Fibroblast of skin of right quadriceps (primary cell): ENCODE results near the gene EPHA8.
A peak's percentile ranks its signal among the peaks of the same experiment; 100 is the strongest.

Source experiments
- DNase-seq: peaks from one replicate; pipeline ENCODE4 v3.0.0-alpha.2; 2013

EPHA8 gene

DNA sequence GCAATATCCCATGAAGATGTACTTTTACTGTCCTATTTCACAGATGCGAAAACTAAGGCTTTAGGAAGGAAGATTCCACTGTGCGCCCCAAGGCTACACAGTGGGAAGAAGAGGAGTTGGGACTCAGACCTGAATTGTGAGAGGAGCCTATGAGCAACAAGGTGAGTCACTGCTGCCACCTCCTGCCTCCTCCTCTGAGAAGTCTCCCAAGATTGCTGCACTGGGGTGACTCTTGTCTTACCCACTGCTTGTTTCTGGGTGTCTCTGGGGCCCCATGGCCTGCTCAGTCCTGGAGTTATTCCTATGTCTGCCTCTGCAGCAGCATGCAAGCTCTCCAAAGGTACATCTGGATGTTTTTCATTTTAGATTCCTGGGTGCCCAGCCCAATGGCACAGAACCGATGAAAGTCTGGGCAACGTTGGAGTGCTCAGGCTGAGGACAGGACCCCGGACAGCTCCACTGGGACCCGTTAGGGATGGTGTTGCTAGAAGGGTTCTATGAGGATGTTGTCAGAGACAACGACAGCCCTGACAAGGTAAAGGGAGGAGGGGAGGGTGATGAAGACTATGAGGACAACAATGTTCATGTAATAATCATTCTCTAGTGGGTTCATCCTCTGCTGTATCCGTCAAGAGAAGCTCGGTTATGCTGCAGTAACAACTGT is 62.1 kb downstream of the EPHA8 start:
- DNase-seq = peak; percentile 3

DNA sequence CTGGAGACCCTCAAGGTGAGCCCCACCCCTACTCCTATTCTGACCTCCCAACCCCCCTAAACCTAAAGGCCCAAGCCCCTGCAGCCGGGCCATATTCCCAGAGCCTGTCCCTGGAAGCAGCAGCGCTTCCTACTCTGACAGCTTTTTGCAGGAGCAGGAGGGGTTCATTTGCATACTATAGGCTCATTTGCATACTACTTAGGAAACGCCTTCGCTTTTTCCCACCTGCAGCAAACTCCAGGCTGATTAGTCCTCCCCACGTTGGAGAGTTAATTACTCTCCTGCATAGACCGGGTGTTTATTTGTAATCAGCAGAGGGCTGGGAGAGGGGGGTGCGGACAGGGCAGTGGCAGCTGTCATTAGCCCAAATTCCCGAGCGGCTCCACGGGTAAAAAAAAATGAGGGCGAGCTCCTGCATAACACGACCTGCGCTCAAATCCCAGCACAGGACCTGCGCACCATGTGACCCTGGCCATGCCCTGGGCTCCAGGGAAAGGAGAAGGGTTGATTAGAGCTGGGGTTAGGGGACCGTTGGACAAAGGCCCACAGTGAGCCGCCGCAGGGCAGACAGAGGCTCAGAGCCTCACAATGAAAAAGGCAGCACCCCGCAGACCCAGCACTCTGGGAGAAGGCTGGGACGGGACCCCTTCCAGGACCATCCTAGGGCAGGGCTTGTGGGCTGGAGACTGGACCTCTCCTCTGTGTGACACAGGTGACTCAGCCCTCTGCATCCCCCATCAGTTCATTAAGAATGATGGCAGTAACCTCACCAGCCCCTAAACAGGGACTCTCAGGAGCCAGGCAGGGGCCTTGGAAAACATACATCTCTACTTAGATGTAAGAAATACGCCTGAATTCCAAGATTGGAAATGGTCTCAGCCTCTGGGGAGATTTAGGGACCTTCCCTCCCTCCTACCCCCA is 63.2 kb downstream of the EPHA8 start:
- no peak for DNase-seq

DNA sequence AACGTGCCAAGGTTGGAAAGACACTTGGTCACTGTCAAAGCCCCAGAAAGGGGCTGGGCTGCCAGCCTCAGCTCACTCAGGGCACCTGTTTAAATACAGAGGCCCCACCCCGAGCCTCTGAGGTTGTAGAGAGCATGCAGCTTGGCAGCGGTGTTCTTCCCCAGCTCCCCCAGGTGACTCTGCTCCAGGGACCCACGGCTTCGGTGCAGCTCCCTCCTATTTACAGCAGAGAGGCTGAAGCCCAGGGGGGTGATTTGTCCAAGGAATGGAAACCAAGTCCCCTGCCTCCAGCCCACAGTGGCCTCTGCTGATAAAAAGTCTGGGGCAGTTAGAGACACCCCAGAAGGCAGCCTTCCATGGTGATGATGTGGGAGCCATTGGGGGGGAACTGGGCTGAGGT is 64.0 kb downstream of the EPHA8 start:
- no peak for DNase-seq

DNA sequence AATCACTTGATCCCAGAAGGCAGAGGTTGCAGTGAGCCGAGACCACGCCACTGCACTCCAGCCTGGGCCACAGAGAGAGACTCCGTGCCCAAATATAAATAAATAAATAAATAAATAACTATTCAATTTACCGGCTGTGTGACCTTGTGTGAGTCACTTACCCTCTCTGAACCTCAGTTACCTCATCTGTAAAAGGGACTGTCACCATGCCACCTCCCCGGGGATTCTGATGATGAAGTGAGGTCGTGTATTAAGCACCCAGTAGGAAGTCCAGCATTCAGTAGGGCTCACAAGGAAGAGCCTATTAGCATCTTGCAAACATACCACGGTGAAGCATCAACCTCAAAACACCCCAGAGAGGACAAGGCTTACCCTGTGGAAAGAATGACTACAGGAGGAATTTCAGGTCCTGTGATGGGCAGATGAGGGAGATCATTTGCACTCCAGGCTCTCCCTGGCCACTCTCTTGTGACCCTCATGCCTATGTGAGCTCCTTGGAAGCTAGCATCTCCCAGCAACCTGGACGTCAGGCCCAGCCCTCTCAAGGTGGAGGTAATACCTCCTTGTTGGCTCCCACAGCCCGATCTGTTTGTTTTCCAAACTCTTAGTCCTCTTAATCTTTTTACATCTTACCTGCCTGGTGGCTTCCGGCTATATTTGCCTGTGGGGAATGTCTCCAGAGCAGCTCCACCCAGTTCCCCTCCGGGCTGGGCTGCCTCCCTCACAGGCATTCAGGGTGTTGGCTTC is 65.6 kb downstream of the EPHA8 start:
- no peak for DNase-seq

DNA sequence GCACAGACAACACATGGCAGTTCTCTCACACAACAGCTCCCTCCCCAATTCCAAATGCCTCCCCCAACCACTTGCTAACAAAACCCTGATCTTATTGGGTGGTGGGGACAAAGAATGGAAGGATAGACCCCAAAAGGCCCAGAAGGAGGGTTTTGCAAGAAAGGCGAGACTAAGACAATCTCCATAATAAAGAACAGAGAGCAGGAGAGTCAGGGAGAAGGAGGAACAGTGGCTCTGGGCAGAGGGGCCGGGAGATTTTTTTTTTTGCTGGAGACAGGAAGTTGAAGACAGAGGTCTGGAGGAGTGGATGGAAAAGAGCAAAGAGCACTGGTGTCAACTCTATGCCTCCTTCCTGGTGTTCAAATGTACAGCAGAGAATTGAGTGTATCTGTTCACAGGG is 66.6 kb downstream of the EPHA8 start:
- DNase-seq = no peak

DNA sequence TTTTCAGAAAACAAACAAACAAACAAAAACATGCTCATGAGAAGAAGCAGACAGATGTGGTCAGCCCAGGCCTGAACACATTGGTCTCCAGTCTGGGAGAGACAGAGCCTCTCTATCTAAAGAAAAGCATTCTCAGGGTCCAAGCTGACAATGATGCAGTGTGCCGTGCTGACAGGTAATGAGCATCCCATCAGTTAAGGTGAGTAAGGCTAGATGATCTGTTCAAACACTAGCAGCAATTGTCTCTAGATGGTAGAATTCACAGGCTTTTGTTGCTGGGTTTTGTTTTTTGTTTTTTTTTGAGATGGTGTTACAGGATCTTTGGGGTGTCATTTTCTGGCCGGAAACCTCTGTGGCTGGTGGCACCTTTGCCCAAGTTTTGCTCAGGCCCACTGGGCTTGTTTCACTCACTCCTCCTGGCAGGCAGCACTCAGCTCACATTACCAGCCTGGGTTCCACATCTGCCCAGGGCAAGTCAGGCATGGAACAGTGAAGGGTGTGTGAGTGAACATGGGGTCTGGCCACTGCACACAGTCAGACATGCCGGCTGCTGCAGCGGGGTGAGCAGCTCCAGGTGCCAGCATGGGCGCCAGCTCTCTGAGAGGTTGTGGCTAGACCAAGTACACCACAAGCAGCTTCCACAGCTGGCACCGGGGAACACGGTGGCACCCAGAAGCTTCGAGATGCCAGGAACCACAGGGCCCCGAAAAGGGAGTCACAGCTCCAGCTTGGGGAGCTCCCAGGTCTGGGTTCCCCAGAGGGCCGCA is 70.6 kb downstream of the EPHA8 start:
- no peak for DNase-seq

DNA sequence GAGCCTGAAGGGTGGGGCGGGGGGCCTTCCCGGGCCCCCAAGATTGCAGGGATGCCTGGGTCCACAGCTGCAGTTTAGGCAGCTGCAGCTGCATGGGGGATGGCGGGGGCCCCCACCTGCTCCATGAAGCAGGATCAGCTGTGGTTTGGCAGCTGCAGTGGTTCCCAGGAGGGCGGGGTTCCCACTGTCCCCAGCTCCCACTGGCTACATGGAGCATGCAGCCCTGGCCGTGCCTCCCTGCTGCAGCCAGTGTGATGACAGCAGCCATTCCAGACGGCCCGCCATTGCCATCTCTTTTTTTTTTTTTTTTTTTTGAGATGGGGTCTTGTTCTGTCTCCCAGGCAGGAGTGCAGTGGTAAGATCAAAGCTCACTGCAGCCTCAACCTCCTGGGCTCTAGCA is 72.1 kb downstream of the EPHA8 start:
- DNase-seq = no peak

DNA sequence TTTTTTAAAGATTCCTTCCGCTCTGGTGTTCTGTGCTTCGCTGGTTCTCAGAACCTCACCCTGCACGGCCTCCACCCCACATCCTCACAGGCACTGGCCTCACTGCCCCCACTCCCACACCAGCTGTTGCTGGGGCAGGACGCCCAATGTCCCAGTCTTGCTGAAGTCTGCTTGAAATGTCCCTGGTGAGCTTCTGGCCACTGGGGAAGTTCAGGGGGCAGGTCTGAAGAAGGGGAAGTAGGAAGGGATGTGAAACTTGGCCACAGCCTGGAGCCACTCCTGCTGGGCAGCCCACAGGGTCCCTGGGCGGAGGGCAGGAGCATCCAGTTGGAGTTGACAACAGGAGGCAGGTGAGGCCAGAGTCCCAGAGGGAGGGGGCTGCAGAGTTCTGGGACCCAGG is 73.1 kb downstream of the EPHA8 start, which contains the start of gene C1QA:
TSS of gene C1QA (plus strand) at position 276 of the 400 bp plus-strand sequence. CDS start 989 bp downstream, outside the sequence.
- DNase-seq = no peak

DNA sequence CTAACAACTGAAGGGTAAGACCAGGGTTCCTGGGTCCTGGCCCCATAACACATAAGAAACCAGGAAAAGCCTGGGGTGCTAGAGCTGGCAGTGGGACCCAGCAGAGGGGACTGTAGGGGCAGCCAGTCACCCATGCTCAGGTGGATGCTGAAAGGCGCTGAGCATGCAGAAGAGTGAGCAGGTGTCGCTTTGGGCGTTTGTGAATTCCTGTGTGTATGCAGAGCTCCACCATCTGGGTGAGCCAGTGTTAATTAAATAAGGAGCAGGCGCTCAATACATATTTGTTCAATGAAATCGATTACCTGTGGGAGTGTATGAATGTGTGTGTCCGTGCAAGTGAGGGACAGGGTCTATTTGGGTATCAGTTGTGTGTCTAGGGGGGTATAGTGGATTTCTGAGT is 73.6 kb downstream of the EPHA8 start:
- no peak for DNase-seq

DNA sequence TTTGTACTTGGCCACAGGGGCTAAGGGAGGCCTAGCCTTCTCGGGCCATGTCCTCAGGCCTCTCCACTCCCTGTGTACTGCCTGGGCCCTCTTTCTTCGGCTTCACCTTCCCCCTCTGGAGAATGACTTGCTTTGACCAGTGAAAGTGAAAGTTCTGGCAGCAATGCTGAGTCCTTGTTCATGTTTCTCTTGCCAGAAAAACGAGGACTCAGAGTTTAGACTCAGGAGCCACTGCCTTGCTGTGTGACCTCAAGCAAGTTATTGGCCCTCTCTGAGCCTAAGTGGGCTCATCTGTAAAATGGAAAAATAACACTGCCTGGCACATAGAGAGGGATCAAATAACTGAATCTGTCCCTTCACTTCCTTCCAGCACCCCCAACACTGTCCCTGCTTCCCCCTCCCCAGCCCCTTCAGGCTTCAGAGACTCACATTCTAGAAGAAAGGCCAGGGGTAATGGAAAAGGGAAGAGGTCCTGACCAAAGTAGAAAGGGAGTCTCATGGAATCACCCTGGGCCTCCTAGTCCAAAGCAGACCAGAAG is 74.7 kb downstream of the EPHA8 start:
- no peak for DNase-seq

DNA sequence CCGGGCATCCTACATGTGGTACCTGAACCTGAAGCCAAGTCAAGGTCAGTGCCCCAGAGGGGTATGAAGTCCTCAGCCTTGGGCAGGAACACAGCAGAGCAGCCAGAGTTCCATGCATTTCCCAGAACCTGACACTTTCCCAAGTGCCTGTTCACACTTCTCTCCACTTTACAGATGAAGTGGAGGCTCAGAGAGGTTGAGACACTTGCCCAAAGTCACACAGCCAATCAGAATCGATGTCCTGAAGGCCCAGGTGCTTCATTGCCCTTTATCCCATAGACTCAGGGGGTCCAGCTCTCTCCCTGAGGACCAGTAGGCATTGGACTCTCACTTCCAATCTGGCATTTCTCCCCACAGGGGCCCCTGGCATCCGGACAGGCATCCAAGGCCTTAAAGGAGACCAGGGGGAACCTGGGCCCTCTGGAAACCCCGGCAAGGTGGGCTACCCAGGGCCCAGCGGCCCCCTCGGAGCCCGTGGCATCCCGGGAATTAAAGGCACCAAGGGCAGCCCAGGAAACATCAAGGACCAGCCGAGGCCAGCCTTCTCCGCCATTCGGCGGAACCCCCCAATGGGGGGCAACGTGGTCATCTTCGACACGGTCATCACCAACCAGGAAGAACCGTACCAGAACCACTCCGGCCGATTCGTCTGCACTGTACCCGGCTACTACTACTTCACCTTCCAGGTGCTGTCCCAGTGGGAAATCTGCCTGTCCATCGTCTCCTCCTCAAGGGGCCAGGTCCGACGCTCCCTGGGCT is 75.4 kb downstream of the EPHA8 start:
- no peak for DNase-seq

DNA sequence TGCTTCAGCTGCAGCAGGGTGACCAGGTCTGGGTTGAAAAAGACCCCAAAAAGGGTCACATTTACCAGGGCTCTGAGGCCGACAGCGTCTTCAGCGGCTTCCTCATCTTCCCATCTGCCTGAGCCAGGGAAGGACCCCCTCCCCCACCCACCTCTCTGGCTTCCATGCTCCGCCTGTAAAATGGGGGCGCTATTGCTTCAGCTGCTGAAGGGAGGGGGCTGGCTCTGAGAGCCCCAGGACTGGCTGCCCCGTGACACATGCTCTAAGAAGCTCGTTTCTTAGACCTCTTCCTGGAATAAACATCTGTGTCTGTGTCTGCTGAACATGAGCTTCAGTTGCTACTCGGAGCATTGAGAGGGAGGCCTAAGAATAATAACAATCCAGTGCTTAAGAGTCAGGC is 76.0 kb downstream of the EPHA8 start:
- peak; percentile 72 for DNase-seq

DNA sequence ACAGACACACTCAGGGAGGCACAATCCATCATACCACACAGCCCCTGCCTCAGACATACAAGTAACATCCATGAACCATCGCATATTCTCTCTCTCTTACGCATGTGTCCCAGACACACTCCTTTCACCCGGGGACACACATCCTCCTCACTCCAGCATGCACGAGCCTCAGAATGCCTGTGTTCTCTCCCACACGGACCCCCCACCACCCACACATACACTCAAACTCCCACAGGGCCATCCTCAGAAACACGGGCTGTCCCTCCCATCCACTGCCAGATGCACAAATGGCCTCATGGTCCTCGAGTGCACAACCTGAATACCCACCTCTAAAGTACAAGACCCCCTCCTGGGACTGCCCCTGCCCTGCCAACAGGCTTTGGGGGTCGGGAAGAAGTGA is 78.0 kb downstream of the EPHA8 start:
- no peak for DNase-seq

DNA sequence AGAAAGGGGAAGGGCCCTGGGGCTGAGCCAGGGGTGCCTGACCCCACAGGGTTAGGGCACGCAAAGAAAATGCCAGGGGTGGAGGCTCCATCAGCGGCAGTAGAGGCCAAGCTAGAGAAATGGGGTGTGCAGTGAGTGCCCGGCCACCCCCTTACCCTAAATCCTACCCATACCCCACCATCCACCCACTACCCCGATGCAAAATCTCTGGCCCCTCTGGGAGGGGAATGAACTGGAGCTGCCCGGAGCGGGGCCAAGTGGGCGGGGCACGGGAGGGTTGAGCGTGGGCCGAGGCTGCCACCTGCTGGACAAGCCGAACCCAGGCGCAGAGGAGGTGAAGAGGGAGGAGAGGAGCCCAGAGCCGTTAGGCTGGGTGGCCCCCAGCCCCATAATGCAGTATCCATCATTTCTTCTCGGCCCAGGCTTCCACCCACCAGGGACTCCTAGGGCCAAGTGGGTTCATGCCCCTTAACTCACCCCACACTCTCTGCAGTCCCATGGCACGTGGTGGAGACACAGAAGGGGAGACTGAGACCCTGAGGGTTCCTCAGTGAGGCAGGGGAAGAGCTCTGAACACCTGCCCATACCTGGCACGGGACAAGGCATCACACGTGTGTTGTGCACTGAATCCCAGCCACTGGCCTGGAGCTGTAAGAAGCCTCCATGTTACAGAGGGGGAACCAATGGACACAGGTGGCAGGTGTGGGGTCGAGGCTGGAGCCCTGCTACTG is 78.8 kb downstream of the EPHA8 start:
- peak; percentile 40 for DNase-seq

DNA sequence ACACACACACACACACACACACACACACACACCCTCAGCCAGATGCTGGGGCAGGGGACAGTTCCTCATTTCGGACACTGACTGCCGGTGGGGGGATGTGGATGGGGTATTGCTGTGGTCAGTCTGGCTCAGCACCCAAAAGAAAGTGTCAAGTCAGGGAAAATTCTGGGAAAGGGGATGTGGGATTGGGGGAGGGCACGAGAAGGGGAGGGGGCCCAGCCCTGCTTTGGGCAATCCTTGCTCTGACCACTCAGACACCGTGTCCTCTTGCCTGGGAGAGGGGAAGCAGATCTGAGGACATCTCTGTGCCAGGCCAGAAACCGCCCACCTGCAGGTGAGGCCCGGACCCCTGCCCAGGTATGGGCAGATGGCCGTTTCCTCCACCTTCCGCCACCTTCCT is 80.1 kb downstream of the EPHA8 start, which contains the start of gene C1QC:
TSS of gene C1QC (plus strand) at position 253 of the 400 bp plus-strand sequence. CDS start 391 bp downstream, outside the sequence.
- no peak for DNase-seq

DNA sequence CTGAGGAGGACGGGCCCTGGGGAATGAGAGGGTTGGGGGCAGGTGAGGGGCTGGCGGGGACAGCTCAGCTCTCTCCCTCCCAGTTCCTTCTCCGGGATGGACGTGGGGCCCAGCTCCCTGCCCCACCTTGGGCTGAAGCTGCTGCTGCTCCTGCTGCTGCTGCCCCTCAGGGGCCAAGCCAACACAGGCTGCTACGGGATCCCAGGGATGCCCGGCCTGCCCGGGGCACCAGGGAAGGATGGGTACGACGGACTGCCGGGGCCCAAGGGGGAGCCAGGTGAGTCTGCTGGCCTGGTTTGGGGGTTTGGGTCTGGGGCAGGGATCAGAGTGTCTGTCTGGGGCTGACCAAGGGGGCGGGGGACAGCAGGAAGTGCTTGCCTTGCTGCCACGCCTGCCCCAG is 80.6 kb downstream of the EPHA8 start:
- DNase-seq = no peak

DNA sequence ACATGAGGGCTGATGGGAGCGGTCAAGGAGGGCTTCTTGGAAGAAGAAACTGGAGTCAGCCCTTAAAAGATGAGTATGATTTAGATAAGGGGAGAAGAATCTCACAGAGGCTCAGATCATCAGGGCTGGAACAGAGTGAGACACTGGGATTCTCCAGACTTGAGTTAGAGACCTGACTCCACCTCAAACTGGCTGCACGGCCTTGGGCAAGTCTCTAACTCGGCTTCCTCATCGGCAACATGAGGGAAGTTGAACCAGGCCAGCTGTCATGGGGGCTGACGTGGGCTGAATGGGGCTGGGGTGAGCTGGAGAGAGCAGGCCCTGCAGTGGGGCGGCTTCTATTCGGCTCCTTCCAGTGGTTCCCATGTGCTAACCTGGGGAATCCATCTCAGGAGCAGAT is 82.6 kb downstream of the EPHA8 start:
- DNase-seq = no peak

DNA sequence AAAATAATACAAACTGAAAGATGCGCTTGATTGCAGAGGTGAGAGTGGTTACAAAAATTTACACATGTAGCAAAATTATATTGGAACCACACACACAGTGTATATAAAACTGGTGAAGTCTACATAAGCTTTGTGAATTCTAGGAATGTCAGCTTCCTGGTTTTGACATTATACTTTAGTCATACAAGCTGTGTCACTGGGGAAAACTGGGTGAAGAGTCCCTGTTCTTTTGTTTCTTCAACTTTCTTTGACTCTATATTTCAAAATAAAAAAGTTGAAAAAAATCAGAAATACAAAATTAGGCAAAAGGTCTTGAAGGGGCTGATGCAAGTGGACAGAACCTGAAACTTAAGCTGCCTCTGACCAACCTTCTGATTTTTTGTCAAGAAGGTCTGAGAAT is 83.1 kb downstream of the EPHA8 start:
- DNase-seq = no peak

DNA sequence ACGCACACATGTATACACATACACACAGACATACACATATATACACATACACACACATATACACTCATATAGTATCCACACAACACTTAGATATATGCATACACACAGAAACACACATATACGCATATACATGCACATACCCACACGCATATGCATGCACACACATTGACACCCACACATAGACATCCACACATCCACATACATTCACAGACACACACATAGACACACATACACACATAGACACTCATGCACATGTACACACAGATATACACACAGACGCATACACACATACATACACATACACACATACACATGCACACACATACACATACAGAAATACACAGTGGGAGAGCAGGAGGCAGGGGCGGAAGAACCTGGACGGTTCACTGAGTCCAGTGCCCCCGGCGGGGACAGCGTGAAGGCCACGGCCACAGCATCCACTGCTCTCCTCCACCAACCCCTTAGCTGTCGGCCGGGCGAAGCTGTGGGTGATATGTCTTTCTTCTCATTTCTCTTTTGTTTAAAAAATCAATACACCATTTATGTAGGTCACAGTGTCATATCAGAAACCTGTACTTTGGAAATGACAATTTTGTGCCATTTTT is 86.9 kb downstream of the EPHA8 start:
- no peak for DNase-seq
